ENCODE results near the gene ZBTB20. TPM values are rescaled to one million over a fixed set of nuclear protein-coding genes. Genes with fewer than 3 reads are reported as not detected.

ZBTB20 gene
- total and polyA plus RNA-seq, 2 of the 4 experiments (the other 2 are of a cell fraction), result 0.75 to 14.7 TPM

GRCh38 chr3:114824014-114824413, 323.1 kb downstream of the ZBTB20 start:
- no peak overlapping the region for H2BK20ac ChIP-seq (ENCODE audit: low read depth, low read length)
- H3K36me3 ChIP-seq (ENCODE audit: control insufficient read depth, insufficient read depth, low read length), result no peaks in the 10 kb centered on the region
- no peak overlapping the region for H3K14ac ChIP-seq (replicated peaks; ENCODE audit: low read depth, low read length)
- ChIA-PET POLR2A (ENCODE audit: unreplicated experiment) (no interaction called here), CTCF (interaction anchor here (1.2 kb wide), 1 partner anchor 268 kb away, joined by 3 read pairs; no protein-coding TSS in a partner anchor)
- H2AFZ ChIP-seq (replicated peaks; ENCODE audit: low read length, poor library complexity), result no peak overlapping the region
- no peak overlapping the region for H3K9ac ChIP-seq (ENCODE audit: low read depth, low read length)
- no peaks in the 10 kb centered on the region for H3K9me1 ChIP-seq (ENCODE audit: insufficient read depth, low read length)
- H3K23ac ChIP-seq (ENCODE audit: low read depth, low read length), result no peak overlapping the region
- H3K9me3 ChIP-seq (ENCODE audit: control insufficient read depth, insufficient read depth, low read length), result no peaks in the 10 kb centered on the region
- no peak overlapping the region for H2BK120ac ChIP-seq (ENCODE audit: low read depth, low read length)
- no peaks in the 10 kb centered on the region for H3K27me3 ChIP-seq (ENCODE audit: control insufficient read depth, insufficient read depth, low read length)
- intact Hi-C loops (cut with micrococcal nuclease), result no loop called here
- H4K5ac ChIP-seq (ENCODE audit: low read depth, low read length), result no peak overlapping the region
- H4K91ac ChIP-seq (ENCODE audit: insufficient read depth, low read depth, low read length), result no peak overlapping the region
- TF ChIP-seq BHLHE40 (IDR thresholded peaks at IDR 0.05; ENCODE audit: low read depth, low read length) (no peak), RAD21 (IDR thresholded peaks at IDR 0.05; ENCODE audit: low read length) (no peak), POLR2A (IDR thresholded peaks at IDR 0.05; ENCODE audit: low read depth, low read length) (no peak), MAFK (IDR thresholded peaks at IDR 0.05; ENCODE audit: low read depth, low read length) (no peak), CEBPB (IDR thresholded peaks at IDR 0.05; ENCODE audit: low read depth, low read length) (no peak)
- no peak overlapping the region for H4K8ac ChIP-seq (ENCODE audit: low read depth in 2 of 2, low read length in 2 of 2)
- no peaks in the 10 kb centered on the region for H4K20me1 ChIP-seq (ENCODE audit: insufficient read depth, low read length)
- ATAC-seq (ENCODE audit: low read depth) (no peak), DNase-seq (no peak)
- no TSS peak for BruUV-seq (replicated peaks)
- no CpG with 5 or more reads among the region's 1 CpG for WGBS, 2 experiments (ENCODE audit: extremely low coverage in 2 of 2, insufficient read length in 1 of 2)
- no peak overlapping the region for H3K27ac ChIP-seq (ENCODE audit: insufficient read depth, low read length)
- H2AK9ac ChIP-seq (replicated peaks; ENCODE audit: low read depth, low read length, poor library complexity), result no peak overlapping the region
- dilution Hi-C loops (cut with HindIII; ENCODE audit: low sequenced_read_pairs, unreplicated experiment), result no loop called here
- in situ Hi-C loops (cut with MboI; ENCODE audit: low sequenced_read_pairs), result no loop called here
- H3K79me1 ChIP-seq (ENCODE audit: low read depth in 1 of 2, low read length in 2 of 2), result no peaks in the 10 kb centered on the region; a peak in 1 of 4 replicates
- no peaks in the 10 kb centered on the region for H3K4me1 ChIP-seq (ENCODE audit: control insufficient read depth, insufficient read depth, low read length)
- no peak overlapping the region for H2BK15ac ChIP-seq (ENCODE audit: low read depth, low read length)
- H2BK5ac ChIP-seq (ENCODE audit: low read depth, low read length, poor library complexity, severe bottlenecking), result no peak overlapping the region
- no peak overlapping the region for H3K18ac ChIP-seq (ENCODE audit: low read depth, low read length)
- no peak overlapping the region for H3K4me3 ChIP-seq (ENCODE audit: insufficient read depth, low read depth, low read length)
- no peak overlapping the region for H3K56ac ChIP-seq (ENCODE audit: extremely low read depth, insufficient read depth, low read length)
- no peak overlapping the region for H3K4me2 ChIP-seq (ENCODE audit: low read depth, low read length)
- H2AK5ac ChIP-seq (ENCODE audit: low read depth, low read length), result no peak overlapping the region
- no peak overlapping the region for H3K4ac ChIP-seq (ENCODE audit: low read depth, low read length)

All from IMR-90 (cell line).